HFFc6 (cell line): ENCODE data around the gene ADORA3. TPM values are rescaled to one million over a fixed set of nuclear protein-coding genes. Genes with fewer than 3 reads are reported as not detected.

Experiments used
- DNase-seq: peaks from one replicate; pipeline ENCODE4 v3.0.0-alpha.2; 2018
- H3K27ac Mint-ChIP-seq: 2 replicates; pipeline ENCODE4 v1.8.0; 2020; ENCODE audit warnings: mild to moderate bottlenecking, mixed read lengths
- H3K27me3 Mint-ChIP-seq: 2 replicates; pipeline ENCODE4 v1.8.0; 2021; ENCODE audit warnings: mild to moderate bottlenecking, moderate library complexity, mixed read lengths; ENCODE audit not compliant: insufficient read depth
- H3K36me3 Mint-ChIP-seq: 2 replicates; pipeline ENCODE4 v1.8.0; 2021; ENCODE audit warnings: low read depth, mixed read lengths
- H3K4me1 Mint-ChIP-seq: 2 replicates; pipeline ENCODE4 v1.8.0; 2020; ENCODE audit warnings: low read depth, mixed read lengths
- H3K4me3 Mint-ChIP-seq: 2 replicates; pipeline ENCODE4 v1.8.0; 2020; ENCODE audit warnings: mild to moderate bottlenecking, moderate library complexity, mixed read lengths
- H3K9me3 Mint-ChIP-seq: 2 replicates; pipeline ENCODE4 v1.8.0; 2020; ENCODE audit warnings: mild to moderate bottlenecking, mixed read lengths
- total RNA-seq, 6 experiments: library from RNA; stranded (reverse); fragmentation: NEBNext Ultra II Directional; extraction: Animal tissue kit (Norgen Biotek cat#: 25700); gene quantifications; 2 replicates in 1 of 6; 3 replicates in 5 of 6; pipeline ENCODE4 v1.2.3, GENCODE V29; 2021
- TF ChIP-seq, protein P1 (sequence below): fragments of 200-600 bp; sonication (generic); IDR thresholded peaks from 2 replicates; pipeline ENCODE4 v1.5.0; 2021; ENCODE audit warnings: antibody characterized with exemption, mild to moderate bottlenecking

Gene ADORA3
- total RNA-seq, 6 experiments from 2014 or later = not detected

DNA sequence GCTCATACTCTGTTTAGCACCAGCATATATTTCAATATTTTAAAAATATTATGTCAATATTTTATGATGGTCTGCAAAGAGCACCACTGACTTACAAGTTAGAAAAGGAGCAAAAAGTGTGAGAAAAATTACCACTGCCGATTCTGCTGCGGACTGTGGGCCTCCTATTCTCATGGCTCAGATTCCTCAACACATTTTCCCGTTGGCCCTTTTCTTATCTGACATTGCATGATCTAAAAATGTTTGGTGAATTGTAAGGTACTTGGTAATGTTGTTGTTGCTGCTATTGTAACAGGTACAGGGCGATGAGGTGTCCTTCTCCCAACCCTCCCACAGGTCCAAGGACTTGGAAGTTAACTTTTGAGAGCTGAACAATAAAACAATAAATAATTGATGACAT is 28.9 kb downstream of the ADORA3 start:
- TF ChIP-seq, protein P1, sequence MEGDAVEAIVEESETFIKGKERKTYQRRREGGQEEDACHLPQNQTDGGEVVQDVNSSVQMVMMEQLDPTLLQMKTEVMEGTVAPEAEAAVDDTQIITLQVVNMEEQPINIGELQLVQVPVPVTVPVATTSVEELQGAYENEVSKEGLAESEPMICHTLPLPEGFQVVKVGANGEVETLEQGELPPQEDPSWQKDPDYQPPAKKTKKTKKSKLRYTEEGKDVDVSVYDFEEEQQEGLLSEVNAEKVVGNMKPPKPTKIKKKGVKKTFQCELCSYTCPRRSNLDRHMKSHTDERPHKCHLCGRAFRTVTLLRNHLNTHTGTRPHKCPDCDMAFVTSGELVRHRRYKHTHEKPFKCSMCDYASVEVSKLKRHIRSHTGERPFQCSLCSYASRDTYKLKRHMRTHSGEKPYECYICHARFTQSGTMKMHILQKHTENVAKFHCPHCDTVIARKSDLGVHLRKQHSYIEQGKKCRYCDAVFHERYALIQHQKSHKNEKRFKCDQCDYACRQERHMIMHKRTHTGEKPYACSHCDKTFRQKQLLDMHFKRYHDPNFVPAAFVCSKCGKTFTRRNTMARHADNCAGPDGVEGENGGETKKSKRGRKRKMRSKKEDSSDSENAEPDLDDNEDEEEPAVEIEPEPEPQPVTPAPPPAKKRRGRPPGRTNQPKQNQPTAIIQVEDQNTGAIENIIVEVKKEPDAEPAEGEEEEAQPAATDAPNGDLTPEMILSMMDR = no peak
- Mint-ChIP-seq H3K27ac (no peak overlapping the region), H3K27me3 (no peaks in the 10 kb centered on the region), H3K4me1 (peaks cover 15% of the 10 kb centered on the region), H3K36me3 (no peaks in the 10 kb centered on the region), H3K9me3 (no peaks in the 10 kb centered on the region), H3K4me3 (no peak overlapping the region)
- DNase-seq = no peak

DNA sequence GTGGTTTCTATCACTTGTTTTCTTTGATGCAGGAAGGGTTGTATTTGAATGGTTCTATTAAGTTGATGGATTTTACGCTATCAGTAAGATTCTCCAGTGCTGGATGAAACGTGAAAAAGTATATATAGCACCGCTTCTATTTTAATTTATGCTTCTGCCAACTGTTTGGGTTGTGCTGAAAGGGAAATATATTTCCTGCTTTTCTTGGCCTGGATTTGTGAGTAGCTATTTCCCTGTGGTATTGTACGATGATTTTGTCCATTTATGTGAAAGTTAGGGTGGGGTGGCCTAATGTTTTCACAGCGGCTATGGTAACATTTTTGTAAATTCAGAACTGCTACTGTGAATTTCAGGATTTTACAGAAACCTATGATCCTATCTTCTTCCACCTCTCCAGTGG is 29.3 kb downstream of the ADORA3 start:
- Mint-ChIP-seq H3K9me3 (no peaks in the 10 kb centered on the region), H3K4me1 (peaks cover 15% of the 10 kb centered on the region), H3K27ac (no peak overlapping the region), H3K27me3 (no peaks in the 10 kb centered on the region), H3K4me3 (no peak overlapping the region), H3K36me3 (no peaks in the 10 kb centered on the region)
- DNase-seq = no peak
- TF ChIP-seq, protein P1 = no peak

DNA sequence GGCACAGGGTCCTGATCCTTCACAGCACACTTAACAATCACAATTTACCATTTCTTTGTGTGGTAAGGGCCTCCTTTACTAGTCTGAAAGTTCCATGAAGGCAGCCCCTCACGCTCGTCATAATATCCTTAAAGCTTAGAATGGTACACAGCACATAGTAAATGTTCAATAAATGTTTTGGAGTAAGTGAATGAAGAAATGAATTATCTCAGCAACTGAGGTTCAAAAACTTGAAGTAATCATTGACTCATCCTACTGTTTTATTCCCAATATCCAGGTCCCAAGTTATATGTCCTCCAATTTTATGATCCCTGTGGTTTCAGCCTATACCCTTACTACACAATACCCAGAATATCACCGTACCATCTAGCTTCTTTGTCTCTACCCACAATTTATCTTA is 31.9 kb downstream of the ADORA3 start:
- Mint-ChIP-seq H3K27ac (no peak overlapping the region), H3K36me3 (no peaks in the 10 kb centered on the region), H3K4me3 (no peak overlapping the region), H3K27me3 (no peaks in the 10 kb centered on the region), H3K4me1 (peaks cover 15% of the 10 kb centered on the region), H3K9me3 (no peaks in the 10 kb centered on the region)
- TF ChIP-seq, protein P1 = no peak
- DNase-seq = no peak

DNA sequence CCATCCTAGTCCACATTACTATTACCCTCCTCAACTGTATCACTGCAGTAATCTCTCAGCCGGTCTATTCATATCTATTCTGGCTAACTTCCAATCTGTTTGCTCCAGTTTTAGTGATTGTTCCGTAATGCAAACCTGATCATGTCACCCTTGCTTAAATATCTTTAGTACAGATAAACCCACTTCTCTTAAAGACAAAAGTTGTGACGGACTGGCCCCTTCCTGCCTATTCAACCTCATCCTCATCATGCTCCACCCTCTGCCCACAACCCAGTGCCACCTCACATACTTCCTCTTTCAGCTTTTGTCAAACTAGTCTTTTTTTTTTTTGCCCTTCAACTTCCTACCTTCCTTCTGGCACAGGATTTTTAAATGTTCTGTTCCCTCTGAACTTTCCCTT is 32.4 kb downstream of the ADORA3 start:
- H3K4me3 Mint-ChIP-seq = no peak overlapping the region
- no peaks in the 10 kb centered on the region for H3K36me3 Mint-ChIP-seq
- TF ChIP-seq, protein P1 = no peak
- H3K4me1 Mint-ChIP-seq = peaks cover 15% of the 10 kb centered on the region
- no peak for DNase-seq
- H3K27me3 Mint-ChIP-seq = no peaks in the 10 kb centered on the region
- H3K27ac Mint-ChIP-seq = no peak overlapping the region
- no peaks in the 10 kb centered on the region for H3K9me3 Mint-ChIP-seq

DNA sequence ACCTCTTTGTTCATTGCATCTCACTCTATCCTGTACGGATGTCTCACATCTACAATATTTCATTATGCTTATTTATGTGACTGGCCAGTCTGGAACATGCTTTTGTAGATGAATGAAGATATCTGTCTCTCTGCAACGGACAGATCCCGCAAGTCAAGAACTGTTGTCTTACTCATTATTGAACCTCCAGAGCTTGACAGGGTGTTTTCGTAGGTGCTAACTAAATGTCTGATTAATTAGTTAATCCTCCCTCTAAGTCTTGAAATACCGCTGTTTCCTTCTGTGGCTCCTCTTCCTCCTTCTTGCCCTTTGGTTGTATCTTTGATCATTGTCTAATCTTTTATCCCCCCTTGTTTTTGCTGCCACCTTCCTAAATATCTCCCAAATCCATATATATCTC is 32.8 kb downstream of the ADORA3 start:
- no peaks in the 10 kb centered on the region for H3K27me3 Mint-ChIP-seq
- H3K36me3 Mint-ChIP-seq = no peaks in the 10 kb centered on the region
- DNase-seq = no peak
- H3K4me1 Mint-ChIP-seq = peaks cover 11% of the 10 kb centered on the region
- H3K9me3 Mint-ChIP-seq = no peaks in the 10 kb centered on the region
- H3K4me3 Mint-ChIP-seq = no peak overlapping the region
- H3K27ac Mint-ChIP-seq = no peak overlapping the region
- TF ChIP-seq, protein P1 = no peak

DNA sequence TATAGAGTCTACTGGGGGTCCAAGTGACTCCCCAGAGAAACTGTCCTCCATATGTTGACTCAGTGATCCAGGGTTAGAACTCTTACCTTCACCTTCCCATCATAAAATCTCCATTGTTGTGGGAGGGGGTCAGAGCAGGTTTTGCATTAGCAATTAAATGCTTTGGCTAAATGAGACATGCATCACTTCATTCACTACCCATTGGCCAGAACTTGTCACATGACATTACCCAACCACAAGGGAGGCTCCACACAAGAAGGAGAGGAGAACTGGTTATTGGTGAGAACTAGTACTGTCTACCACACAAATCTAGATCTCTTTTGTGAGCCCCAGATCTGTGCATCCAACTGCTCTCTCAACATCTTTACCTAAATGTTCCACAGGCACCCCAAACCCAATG is 33.9 kb downstream of the ADORA3 start:
- Mint-ChIP-seq H3K9me3 (no peaks in the 10 kb centered on the region), H3K4me3 (no peak overlapping the region)

More for the DNA sequence above, 33.9 kb downstream of the ADORA3 start:
- TF ChIP-seq, protein P1 = no peak
- no peaks in the 10 kb centered on the region for H3K27me3 Mint-ChIP-seq
- H3K27ac Mint-ChIP-seq = no peak overlapping the region
- H3K36me3 Mint-ChIP-seq = no peaks in the 10 kb centered on the region
- peaks cover under 1% of the 10 kb centered on the region for H3K4me1 Mint-ChIP-seq
- DNase-seq = no peak
